ENCODE results near the gene GPR62.
A peak's percentile ranks its signal among the peaks of the same experiment; 100 is the strongest.
"Not testable (repeated sequence)": the region's sequence is repeated elsewhere in the genome, so short reads cannot be mapped to it uniquely, and the experiment has no call there.

GPR62 gene, protein sequence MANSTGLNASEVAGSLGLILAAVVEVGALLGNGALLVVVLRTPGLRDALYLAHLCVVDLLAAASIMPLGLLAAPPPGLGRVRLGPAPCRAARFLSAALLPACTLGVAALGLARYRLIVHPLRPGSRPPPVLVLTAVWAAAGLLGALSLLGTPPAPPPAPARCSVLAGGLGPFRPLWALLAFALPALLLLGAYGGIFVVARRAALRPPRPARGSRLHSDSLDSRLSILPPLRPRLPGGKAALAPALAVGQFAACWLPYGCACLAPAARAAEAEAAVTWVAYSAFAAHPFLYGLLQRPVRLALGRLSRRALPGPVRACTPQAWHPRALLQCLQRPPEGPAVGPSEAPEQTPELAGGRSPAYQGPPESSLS
- total RNA-seq = 0 reads per million in 3 donors

DNA sequence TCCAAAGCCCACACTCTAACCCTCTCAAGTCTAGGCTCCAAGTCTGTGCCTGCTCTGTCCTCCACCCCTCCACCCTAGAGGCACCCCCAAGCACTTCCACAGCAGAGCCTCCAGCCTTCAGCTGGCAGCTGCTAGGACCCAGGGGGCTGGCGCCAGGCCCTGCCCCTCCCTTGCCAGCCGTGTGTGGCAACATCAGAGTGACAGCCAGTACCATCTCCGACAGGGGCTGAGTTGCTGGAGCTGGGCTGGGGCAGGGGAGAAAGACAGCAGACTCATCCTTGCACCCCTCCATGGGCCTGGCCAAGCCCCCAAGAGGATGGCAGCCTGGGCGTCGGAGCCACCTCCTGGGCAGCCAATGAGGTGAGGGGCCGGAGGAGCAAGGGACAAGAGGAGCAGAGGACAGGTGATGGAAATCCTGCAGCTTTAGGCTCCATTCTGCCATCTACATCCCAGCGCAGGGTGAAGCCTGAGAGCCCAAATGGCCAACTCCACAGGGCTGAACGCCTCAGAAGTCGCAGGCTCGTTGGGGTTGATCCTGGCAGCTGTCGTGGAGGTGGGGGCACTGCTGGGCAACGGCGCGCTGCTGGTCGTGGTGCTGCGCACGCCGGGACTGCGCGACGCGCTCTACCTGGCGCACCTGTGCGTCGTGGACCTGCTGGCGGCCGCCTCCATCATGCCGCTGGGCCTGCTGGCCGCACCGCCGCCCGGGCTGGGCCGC, at the start of gene GPR62:
TSS of gene GPR62 (plus strand) at position 207 of the 718 bp plus-strand sequence. CDS start at position 479, 272 bp downstream.
- H3K27me3 ChIP-seq (replicated peaks; ENCODE audit: control insufficient read depth, insufficient read depth, low read length, poor library complexity, severe bottlenecking) = peaks cover 11% of the 10 kb centered on the region
- H3K4me3 ChIP-seq (ENCODE audit: insufficient read depth, low read depth, low read length, poor library complexity, severe bottlenecking) = peak within 1 kb of the TSS; percentile 61
- peaks cover 3% of the 10 kb centered on the region for H3K36me3 ChIP-seq (ENCODE audit: control insufficient read depth, insufficient read depth, low read length)
- H3K27ac ChIP-seq (ENCODE audit: insufficient read depth, low read length, poor library complexity, severe bottlenecking) = no peak within 1 kb of the TSS
- H3K9me3 ChIP-seq (ENCODE audit: control insufficient read depth, low read length) = no peaks in the 10 kb centered on the region
- no peak for DNase-seq
- peaks cover 10% of the 10 kb centered on the region for H3K4me1 ChIP-seq (ENCODE audit: control insufficient read depth, insufficient read depth, low read length, poor library complexity, severe bottlenecking)

DNA sequence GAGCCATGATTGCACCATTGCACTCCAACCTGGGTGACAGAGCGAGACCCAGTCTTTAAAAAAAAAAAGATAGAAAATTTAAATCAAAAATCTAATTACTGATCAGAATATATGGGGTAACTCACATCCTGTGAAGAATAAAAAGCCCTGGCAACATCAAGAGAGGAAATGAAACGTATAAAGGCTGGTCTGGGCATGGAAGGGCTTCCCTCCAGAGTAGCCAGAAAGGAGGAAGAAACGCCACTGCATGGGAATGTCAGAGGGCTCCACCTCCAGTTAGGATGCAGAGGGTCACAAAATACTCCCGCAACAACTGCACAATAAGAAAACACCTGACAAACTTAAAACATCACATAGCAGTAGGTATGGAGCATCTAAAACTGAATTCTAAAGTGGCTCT, 47.2 kb upstream of the GPR62 start:
- Histone ChIP-seq H3K27ac (ENCODE audit: insufficient read depth, low read length, poor library complexity, severe bottlenecking) (no peak overlapping the region), H3K4me1 (ENCODE audit: control insufficient read depth, insufficient read depth, low read length, poor library complexity, severe bottlenecking) (no peaks in the 10 kb centered on the region), H3K9me3 (ENCODE audit: control insufficient read depth, low read length) (no peaks in the 10 kb centered on the region), H3K36me3 (ENCODE audit: control insufficient read depth, insufficient read depth, low read length) (no peaks in the 10 kb centered on the region), H3K4me3 (ENCODE audit: insufficient read depth, low read depth, low read length, poor library complexity, severe bottlenecking) (no peak overlapping the region), H3K27me3 (replicated peaks; ENCODE audit: control insufficient read depth, insufficient read depth, low read length, poor library complexity, severe bottlenecking) (no peaks in the 10 kb centered on the region)
- DNase-seq = no peak

DNA sequence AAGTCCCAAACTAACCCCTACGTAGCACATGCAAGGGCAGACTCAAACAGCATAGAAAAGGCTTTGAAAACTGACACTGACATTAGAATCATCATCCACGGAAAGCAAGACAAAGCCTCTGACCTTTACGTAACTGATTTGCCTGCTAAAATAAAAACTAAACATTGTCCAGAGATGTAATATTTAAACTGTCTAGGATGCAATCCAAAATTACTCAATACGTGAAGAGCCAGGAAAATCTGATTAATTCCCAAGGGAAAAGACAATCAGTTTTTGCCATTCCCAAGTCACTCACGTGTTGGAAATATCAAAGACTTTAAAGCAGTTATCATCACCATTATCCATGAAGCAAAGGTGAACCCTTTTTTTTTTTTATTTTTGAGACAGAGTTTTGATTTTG, 38.8 kb upstream of the GPR62 start:
- H3K4me1 ChIP-seq (ENCODE audit: control insufficient read depth, insufficient read depth, low read length, poor library complexity, severe bottlenecking) = no peaks in the 10 kb centered on the region
- DNase-seq = no peak
- no peaks in the 10 kb centered on the region for H3K36me3 ChIP-seq (ENCODE audit: control insufficient read depth, insufficient read depth, low read length)
- no peak overlapping the region for H3K27ac ChIP-seq (ENCODE audit: insufficient read depth, low read length, poor library complexity, severe bottlenecking)
- H3K27me3 ChIP-seq (replicated peaks; ENCODE audit: control insufficient read depth, insufficient read depth, low read length, poor library complexity, severe bottlenecking) = no peaks in the 10 kb centered on the region
- H3K9me3 ChIP-seq (ENCODE audit: control insufficient read depth, low read length) = no peaks in the 10 kb centered on the region
- H3K4me3 ChIP-seq (ENCODE audit: insufficient read depth, low read depth, low read length, poor library complexity, severe bottlenecking) = no peak overlapping the region

DNA sequence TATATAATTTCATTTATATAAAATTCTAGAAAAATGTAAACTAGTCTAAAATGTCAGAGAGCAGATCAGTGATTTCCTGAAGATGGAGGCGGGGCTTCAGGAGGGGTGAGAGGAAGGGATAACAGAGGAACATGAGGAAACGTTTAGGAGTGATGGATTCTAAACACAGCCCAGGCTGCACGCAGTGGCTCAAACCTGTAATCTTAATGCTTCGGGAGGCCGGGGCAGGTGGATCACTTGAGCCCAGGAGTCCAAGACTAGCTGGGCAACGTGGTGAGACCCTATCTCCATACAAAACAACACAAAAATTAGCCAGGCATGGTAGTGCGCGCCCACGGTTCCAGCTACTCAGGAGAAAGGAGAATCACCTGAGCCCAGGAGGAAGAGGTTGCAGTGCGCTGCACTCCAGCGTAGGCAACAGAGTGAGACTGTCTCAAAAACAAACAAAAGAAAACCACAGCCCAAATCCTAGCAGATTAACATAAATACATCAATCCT, 34.1 kb upstream of the GPR62 start:
- no peaks in the 10 kb centered on the region for H3K4me1 ChIP-seq (ENCODE audit: control insufficient read depth, insufficient read depth, low read length, poor library complexity, severe bottlenecking)
- DNase-seq = no peak
- H3K4me3 ChIP-seq (ENCODE audit: insufficient read depth, low read depth, low read length, poor library complexity, severe bottlenecking) = no peak overlapping the region
- no peaks in the 10 kb centered on the region for H3K27me3 ChIP-seq (replicated peaks; ENCODE audit: control insufficient read depth, insufficient read depth, low read length, poor library complexity, severe bottlenecking)
- H3K27ac ChIP-seq (ENCODE audit: insufficient read depth, low read length, poor library complexity, severe bottlenecking) = no peak overlapping the region
- no peaks in the 10 kb centered on the region for H3K36me3 ChIP-seq (ENCODE audit: control insufficient read depth, insufficient read depth, low read length)
- H3K9me3 ChIP-seq (ENCODE audit: control insufficient read depth, low read length) = no peaks in the 10 kb centered on the region

DNA sequence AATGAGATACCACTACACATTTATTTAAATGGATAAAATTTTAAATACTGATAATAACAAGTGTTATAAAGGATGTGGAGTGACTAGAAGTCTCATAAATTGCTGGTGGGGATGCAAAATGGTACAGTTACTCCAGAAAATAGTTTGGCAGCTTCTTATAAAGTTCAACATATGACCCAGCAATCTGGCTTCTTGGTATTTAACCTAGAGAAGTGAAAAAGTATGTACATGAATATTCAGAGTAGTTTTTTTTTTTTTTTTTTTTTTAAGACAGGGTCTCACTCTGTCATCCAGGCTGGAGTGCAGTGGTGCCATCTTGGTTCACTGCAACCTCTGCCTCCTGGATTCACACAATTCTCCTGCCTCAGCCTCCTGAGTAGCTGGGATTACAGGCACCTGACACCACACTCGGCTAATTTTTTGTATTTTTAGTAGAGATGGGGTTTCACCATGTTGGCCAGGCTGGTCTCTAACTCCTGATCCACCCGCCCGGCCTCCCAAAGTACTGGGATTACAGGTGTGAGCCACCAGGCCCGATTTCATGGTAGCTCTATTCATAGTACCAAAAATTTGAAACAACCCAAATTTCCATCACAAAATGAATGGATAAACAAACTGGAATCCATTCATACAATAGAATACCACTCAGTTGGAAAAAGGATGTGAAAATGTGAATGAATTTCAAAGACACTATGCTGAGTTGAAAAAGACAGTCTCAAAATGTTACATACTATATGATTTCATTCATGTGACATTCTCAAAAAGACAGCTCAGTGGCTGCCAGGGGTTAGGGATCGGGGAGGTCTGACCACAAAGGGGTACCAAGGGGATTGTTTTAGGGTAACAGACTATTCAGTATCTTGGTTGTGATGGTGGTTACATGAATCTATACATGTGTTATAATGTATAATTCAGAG, 27.9 kb upstream of the GPR62 start:
- no peak for DNase-seq
- Histone ChIP-seq H3K4me3 (ENCODE audit: insufficient read depth, low read depth, low read length, poor library complexity, severe bottlenecking) (no peak overlapping the region), H3K27me3 (replicated peaks; ENCODE audit: control insufficient read depth, insufficient read depth, low read length, poor library complexity, severe bottlenecking) (no peaks in the 10 kb centered on the region), H3K4me1 (ENCODE audit: control insufficient read depth, insufficient read depth, low read length, poor library complexity, severe bottlenecking) (no peaks in the 10 kb centered on the region), H3K9me3 (ENCODE audit: control insufficient read depth, low read length) (no peaks in the 10 kb centered on the region), H3K36me3 (ENCODE audit: control insufficient read depth, insufficient read depth, low read length) (no peaks in the 10 kb centered on the region), H3K27ac (ENCODE audit: insufficient read depth, low read length, poor library complexity, severe bottlenecking) (no peak overlapping the region)

DNA sequence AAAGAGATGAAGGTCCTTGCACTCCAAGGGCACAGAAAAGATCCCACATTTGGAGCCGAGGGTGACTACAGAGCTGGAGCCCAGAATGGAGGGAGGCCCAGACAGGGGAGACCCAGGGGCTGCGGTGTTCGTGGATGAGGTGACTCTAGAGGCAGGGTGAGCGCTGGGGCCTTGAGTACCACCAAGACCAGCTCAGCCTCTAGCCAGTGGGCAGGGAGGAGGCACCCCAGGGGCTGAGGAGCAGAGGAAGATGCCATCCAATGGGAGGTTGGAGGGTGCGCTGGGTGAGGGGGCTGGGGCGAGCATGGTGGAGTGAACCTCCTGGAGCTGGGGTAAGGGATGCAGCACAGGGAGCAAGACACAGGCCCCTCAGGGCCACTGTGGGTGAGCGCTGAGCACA, 26.7 kb upstream of the GPR62 start:
- no peaks in the 10 kb centered on the region for H3K4me1 ChIP-seq (ENCODE audit: control insufficient read depth, insufficient read depth, low read length, poor library complexity, severe bottlenecking)
- DNase-seq = no peak
- H3K27ac ChIP-seq (ENCODE audit: insufficient read depth, low read length, poor library complexity, severe bottlenecking) = no peak overlapping the region
- no peak overlapping the region for H3K4me3 ChIP-seq (ENCODE audit: insufficient read depth, low read depth, low read length, poor library complexity, severe bottlenecking)
- H3K27me3 ChIP-seq (replicated peaks; ENCODE audit: control insufficient read depth, insufficient read depth, low read length, poor library complexity, severe bottlenecking) = no peaks in the 10 kb centered on the region
- H3K36me3 ChIP-seq (ENCODE audit: control insufficient read depth, insufficient read depth, low read length) = peaks cover 9% of the 10 kb centered on the region
- H3K9me3 ChIP-seq (ENCODE audit: control insufficient read depth, low read length) = no peaks in the 10 kb centered on the region

DNA sequence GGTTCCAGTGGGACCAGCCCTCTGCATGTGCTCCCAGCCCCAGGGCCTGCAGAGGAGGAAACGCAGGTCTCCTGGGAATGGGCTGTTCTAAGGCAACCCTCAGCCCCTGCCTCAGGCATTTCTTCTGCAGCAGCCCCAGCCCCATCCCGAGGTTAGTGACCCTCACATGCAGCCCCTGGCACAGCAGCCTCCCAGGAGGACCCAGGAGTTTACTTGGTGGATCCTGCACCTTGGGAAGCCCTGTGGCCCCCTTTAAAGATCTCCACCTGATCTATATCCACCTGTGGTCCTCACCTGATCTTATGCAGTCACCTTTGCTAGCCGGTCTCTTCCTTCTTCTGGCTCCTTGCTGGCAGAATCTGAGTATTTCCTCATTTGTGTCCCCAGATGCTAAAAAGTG, 26.2 kb upstream of the GPR62 start:
- H3K36me3 ChIP-seq (ENCODE audit: control insufficient read depth, insufficient read depth, low read length) = peaks cover 15% of the 10 kb centered on the region
- DNase-seq = not testable (repeated sequence)

DNA sequence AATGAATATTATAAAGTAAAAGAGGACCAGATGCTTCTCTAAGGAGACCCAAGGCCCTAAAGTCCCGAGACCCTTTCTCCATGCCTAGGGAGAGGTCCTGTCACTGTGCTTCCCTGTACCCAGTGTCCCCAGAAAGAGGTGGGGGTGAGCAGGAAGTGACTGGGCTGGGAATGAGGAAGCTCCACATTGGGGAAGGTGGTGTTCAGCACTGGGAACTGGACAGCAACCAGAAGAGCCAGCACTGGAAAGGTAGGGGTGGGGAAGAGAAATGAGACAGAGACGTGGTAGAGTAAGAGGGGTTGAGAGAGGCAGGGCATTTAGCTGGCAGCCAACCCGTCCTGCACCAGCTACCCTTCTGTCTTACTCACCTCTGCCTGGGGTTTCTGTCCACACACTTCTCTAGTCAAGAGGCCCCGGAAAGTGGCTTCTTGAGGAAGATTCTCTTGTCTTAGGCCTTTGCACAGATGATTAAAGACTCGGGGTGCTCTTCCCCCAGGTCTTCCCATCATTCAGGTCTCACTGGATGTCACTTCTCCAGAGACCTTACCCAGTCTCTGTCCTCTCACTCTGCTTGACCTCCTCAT, 25.7 kb upstream of the GPR62 start:
- no peak overlapping the region for H3K4me3 ChIP-seq (ENCODE audit: insufficient read depth, low read depth, low read length, poor library complexity, severe bottlenecking)
- DNase-seq = no peak
- H3K4me1 ChIP-seq (ENCODE audit: control insufficient read depth, insufficient read depth, low read length, poor library complexity, severe bottlenecking) = no peaks in the 10 kb centered on the region
- no peak overlapping the region for H3K27ac ChIP-seq (ENCODE audit: insufficient read depth, low read length, poor library complexity, severe bottlenecking)
- peaks cover 20% of the 10 kb centered on the region for H3K36me3 ChIP-seq (ENCODE audit: control insufficient read depth, insufficient read depth, low read length)
- no peaks in the 10 kb centered on the region for H3K27me3 ChIP-seq (replicated peaks; ENCODE audit: control insufficient read depth, insufficient read depth, low read length, poor library complexity, severe bottlenecking)
- no peaks in the 10 kb centered on the region for H3K9me3 ChIP-seq (ENCODE audit: control insufficient read depth, low read length)

More for the DNA sequence above, 26.2 kb upstream of the GPR62 start:
- H3K4me3 ChIP-seq (ENCODE audit: insufficient read depth, low read depth, low read length, poor library complexity, severe bottlenecking); H3K4me1 ChIP-seq (ENCODE audit: control insufficient read depth, insufficient read depth, low read length, poor library complexity, severe bottlenecking); H3K9me3 ChIP-seq (ENCODE audit: control insufficient read depth, low read length); H3K27ac ChIP-seq (ENCODE audit: insufficient read depth, low read length, poor library complexity, severe bottlenecking); H3K27me3 ChIP-seq (replicated peaks; ENCODE audit: control insufficient read depth, insufficient read depth, low read length, poor library complexity, severe bottlenecking): not testable (repeated sequence)

DNA sequence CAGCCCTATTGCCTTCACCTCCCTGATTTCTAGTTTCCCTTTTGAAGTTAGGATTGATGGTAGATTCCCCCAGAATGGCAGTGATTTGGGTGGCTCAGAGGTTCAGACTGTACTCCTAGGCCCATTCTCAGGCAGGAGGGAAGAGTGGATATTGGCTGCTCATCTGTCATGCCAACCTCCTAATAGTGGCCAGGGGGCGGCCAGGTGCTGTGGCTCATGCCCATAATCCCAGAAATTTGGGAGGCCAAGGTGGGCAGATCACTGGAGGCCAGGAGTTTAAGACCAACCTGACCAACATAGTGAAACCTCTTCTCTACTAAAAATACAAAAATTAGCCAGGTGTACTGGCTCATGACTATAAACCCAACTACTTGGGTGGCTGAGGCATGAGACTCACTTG, 24.7 kb upstream of the GPR62 start:
- H3K27ac ChIP-seq (ENCODE audit: insufficient read depth, low read length, poor library complexity, severe bottlenecking) = no peak overlapping the region
- peaks cover 29% of the 10 kb centered on the region for H3K36me3 ChIP-seq (ENCODE audit: control insufficient read depth, insufficient read depth, low read length)
- no peaks in the 10 kb centered on the region for H3K27me3 ChIP-seq (replicated peaks; ENCODE audit: control insufficient read depth, insufficient read depth, low read length, poor library complexity, severe bottlenecking)
- H3K9me3 ChIP-seq (ENCODE audit: control insufficient read depth, low read length) = no peaks in the 10 kb centered on the region
- no peak overlapping the region for H3K4me3 ChIP-seq (ENCODE audit: insufficient read depth, low read depth, low read length, poor library complexity, severe bottlenecking)
- DNase-seq = no peak
- no peaks in the 10 kb centered on the region for H3K4me1 ChIP-seq (ENCODE audit: control insufficient read depth, insufficient read depth, low read length, poor library complexity, severe bottlenecking)

Measured in effector memory CD4-positive, alpha-beta T cell (primary cell).